GM18519 (cell line): ENCODE results near the gene TMEM141.
"Not testable (repeated sequence)": the region's sequence is repeated elsewhere in the genome, so short reads cannot be mapped to it uniquely, and the experiment has no call there.

Experiments used
- ATAC-seq: cut with Tn5 transposase; IDR thresholded peaks from one replicate; pipeline ENCODE4 v1.9.1; 2021; ENCODE audit warnings: mild to moderate bottlenecking, moderate library complexity; ENCODE audit not compliant: unreplicated experiment, low FRiP score

TMEM141 gene

DNA sequence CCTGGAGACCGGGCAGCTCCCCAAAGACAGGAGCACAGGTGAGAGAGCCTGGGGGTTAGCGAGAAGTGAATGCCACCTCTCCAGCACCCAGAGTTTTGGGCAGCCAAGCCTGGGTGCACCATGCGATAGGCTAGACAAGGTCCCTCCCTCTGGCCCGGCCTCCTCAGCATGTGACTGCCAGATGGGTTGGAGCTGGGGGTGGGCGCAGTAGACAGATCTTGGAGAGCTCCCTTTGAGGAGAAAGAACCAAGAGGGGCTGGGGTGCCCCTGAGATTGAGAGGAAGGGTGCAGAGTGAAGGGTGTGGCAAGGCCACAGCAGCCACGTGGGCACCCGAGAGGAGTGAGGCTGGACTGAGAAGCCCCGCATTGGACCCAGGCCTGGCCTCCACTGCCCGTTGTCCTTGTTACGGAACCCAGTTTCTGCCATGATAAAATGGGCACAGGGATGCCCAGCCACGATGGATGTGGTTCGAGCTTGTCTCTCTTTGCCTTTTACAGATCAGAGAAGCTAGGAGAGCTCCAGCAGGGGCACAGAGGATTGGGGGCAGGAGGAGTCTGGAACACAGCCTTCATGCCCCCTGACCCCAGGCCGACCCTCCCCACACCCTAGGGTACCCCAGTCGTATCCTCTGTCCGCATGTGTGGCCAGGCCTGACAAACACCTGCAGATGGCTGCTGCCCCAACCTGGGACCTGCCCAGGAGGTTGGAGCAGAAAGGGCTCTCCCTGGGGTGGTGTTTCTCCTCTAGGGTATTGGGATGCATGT lies 1.4 kb downstream of the TMEM141 start:
- no peak for ATAC-seq

DNA sequence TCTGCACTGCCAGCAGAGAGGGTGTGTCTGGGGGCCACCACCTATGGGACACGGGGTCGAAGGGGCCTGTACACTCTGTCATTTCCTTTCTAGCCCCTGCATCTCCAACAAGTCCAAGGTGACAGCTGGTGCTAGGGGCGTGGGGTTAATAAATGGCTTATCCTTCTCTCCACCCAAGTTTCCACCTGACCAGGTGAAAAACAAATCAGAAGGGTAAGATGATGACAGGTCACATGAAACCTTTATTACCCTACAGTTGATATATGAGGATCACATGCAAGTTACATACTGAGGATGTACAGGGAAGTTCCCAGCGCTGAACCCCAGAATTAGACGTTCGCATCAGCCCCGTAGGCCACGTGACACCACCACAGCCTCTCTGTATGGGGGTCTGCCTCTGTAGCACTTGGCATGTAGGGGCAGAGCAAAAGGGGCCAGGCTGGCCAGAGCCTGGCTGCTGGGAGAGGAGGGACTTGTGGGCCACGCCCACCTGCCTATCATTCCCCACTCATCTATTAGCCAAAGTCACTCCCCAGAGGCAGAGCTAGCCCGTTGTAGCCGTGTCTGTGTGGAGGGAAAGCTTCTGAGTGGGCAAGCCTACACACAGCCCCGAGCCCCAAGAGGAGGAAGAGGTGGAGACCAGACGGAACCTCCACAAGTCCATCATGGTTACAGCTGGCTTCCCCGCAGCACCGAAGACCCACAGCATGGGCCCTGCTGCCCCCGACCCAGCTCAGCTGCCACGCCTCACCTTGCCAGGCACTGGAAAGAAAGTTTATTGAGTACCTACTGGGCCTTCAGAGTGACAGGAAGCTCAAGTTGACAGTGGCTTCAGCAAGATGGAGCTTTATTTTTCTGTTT lies 2.2 kb downstream of the TMEM141 start:
- no peak for ATAC-seq

DNA sequence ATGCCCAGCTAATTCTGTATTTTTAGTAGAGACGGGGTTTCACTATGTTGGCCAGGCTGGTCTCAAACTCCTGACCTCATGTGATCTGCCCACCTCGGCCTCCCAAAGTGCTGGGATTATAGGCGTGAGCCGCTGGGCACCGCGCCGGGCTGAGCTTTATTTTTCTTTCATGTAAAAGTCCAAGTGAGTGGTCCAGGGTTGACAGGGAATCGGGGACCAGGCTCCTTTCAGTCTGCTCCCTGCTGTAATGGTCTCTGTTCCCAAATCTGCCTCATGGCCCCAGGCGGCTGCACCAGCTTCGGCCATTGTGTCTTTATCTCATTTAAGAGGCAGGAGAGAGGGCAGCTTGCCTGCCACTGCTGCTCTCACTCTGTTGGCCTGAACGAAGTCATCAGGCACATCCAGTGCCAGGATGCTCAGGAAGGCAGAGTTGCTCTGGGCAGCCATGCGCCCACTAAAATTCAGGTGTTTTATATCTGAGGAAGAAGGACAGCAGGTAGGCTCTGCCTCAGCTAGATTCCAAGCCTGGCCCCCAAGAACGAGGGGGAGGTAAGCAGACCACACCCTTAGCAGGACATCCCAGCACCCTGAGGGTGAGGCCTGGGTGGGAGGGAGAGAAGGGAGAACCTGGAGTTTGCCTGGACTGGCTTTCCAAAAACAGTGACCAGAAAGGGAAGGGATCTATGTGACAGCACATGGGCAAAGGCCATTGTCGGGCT lies 3.3 kb downstream of the TMEM141 start:
- ATAC-seq = no peak

DNA sequence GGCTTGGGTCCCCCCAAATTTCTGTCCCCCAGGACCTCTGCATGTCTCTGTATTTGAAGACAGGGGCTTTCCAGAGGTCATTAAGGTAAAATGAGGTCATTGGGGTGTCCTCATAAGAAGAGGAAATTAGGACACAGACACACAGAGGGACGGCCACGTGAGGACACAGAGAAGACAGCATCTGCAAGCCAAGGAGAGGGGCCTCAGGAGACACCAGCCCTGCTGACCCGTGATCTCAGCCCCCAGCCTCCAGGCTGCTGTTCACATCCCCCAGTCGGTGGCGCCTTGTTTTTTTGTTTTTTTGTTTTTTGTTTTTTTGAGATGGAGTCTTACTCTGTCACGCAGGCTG lies 3.8 kb downstream of the TMEM141 start:
- ATAC-seq = no peak

DNA sequence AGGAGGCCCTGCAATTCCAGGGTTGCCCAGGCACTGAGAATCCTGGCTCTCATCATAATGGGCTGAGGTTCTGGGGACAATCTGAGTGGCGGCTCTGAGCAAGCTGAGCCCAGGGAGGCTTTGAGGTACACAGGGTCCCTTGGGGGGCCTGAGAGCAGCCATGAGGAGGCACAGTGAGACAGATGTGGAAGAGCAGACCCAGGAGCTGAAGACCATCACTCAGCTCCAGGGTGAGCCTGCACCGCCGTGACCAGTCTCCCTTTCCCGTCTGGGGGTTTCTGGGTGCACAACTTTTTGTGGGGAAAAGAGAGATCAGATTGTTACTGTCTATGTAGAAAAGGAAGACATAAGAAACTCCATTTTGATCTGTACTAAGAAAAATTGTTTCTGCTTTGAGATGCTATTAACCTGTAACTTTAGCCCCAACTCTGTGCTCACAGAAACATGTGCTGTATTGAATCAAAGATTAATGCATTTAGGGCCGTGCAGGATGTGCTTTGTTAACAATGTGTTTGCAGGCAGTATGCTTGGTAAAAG lies 5.2 kb downstream of the TMEM141 start, which contains the start of gene CCDC183:
CCDC183 (plus strand) TSS at position 101 of the 537 bp plus-strand sequence; CDS start at position 161, 60 bp downstream.
- no peak for ATAC-seq

DNA sequence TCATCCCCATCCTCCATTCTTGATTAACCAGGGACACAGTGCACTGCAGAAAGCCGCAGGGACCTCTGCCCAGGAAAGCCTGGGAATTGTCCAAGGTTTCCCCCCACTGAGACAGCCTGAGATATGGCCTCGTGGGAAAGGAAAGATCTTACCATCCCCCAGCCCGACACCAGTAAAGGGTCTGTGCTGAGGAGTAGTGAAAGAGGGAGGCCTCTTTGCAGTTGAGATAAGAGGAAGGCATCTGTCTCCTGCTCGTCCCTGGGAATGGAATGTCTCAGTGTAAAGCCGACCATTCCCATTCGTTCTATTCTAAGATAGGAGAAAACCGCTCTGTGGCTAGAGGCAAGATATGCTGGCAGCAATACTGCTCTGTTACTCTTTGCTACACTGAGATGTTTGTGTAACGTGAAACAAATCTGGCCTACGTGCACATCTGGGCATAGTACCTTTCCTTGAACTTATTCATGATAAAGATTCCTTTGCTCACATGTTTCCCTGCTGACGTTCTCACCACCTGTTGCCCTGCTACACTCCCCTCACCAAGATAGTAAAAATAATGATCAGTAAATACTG lies 5.7 kb downstream of the TMEM141 start:
- not testable (repeated sequence) for ATAC-seq

DNA sequence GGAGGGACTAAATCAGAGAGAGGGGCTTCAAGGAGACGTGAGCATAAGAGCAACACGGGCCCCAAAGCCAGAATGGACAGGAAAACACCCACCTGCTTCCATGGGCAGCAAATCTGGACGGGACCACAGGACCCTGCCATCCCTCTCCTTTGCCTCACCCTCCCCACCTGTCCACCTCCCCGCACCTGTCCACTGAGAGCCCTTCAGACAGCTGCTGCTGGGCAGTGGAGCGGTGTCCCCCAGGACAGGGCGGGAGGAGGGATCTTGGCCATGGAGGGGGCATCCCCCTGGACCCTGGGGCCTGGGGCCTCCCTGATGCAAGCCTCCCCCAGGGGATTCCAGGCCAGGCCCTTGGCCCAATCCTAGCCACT lies 7.5 kb downstream of the TMEM141 start:
- ATAC-seq = no peak

DNA sequence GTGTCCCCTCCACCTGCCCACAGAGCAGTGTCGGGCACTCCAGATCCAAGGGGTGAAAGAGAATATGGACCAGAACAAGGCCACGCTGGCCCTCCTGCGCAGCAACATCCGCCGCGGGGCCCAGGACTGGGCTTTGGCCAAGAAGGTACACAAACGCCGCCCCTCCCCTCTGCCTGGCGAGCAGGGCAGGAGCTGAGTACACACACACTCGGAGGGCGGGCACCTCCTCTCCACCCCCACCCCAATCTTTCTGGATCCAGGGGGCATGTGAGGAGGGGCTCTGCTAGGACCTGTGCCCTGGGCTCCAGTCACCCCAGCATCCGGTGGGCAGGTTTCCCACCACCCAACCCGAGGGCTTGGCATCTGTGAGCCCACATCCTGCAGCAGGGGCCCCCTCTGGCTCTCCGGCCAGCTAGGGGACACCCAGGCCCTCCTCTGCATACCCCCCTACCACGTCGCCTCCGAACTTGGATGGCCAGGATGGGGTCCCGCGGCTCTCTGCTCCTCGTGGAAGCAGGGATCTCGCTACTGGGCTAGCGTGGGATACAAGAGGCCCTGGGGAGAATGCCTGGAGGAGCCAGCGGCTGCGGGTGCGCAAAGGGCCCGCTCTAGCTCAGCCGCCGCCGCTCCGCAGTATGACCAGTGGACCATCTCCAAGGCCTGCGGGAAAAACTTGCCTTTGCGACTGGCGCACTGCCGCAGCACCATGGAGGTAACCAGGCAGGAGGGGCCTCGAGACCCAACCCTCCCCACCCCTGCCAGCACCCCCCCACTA lies 8.1 kb downstream of the TMEM141 start:
- no peak for ATAC-seq

DNA sequence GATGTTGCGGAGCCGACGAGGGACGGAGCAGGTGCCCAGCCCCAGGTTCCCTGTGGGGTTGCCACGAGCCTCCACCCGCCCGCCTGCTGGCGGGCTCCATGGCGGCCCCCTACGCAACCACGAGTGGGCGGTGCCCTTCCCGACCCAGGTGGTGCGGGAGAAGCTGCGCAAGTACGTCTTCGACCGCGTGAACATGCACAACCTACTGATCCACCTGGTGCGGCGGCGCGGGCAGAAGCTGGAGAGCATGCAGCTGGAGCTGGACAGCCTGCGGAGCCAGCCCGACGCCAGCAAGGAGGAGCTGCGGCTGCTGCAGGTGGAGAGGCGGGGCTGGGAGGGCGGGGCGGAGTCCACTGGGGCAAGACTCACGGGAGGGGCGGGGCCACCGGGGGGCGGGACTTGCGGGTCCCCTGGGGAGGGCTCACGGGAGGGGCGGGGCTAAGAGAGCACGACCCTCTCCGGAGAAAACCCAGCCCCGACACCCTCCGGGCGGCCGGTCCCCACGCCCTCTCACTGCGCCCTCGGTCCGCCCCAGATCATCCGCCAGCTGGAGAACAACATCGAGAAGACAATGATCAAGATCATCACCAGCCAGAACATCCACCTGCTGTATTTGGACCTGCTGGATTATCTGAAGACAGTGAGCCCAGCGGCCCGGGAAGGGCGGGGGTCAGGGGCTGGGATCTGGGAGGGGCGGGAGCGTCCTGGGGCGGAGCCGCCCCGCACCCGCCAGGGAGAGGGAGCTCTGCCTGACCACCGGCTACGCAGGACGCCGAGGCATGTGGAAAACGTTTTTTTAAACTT lies 8.9 kb downstream of the TMEM141 start:
- ATAC-seq = no peak

DNA sequence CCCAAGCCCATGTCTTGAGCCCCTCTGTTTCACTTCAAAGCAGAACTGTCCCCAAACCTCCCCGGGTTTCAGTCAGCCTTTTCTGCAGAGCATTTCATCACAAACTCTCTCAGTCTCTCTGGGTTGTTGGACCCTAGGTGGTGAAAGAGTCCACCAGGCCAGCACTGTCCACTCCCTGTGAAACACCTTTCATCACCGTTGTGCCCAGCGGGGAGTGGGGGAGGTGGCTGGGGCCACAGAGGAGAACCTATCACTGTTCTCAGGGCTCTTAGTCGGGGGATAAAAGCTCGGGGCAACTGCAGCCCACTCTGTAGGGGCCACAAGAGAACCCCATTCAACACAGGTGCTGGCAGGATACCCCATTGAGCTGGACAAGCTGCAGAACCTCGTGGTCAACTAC lies 11.2 kb downstream of the TMEM141 start:
- no peak for ATAC-seq

DNA sequence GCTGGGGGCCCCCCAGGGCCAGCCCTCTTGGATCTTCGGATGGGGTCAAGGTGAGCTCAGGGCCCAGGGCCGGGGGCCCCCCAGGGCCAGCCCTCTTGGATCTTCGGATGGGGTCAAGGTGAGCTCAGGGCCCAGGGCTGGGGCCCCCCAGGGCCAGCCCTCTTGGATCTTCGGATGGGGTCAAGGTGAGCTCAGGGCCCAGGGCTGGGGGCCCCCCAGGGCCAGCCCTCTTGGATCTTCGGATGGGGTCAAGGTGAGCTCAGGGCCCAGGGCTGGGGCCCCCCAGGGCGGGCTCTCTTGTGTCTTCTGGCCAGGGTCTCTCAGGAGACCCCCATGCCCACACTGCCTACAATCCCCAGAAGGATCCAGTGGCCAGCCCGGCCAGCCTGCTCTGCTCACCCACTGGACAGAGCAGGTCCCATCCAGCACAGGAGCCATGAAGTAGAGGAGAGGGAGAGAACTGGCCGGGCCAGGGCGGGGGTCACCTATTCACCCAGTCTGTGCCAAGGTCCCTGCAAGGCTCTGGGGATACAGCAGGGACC lies 11.9 kb downstream of the TMEM141 start:
- not testable (repeated sequence) for ATAC-seq

DNA sequence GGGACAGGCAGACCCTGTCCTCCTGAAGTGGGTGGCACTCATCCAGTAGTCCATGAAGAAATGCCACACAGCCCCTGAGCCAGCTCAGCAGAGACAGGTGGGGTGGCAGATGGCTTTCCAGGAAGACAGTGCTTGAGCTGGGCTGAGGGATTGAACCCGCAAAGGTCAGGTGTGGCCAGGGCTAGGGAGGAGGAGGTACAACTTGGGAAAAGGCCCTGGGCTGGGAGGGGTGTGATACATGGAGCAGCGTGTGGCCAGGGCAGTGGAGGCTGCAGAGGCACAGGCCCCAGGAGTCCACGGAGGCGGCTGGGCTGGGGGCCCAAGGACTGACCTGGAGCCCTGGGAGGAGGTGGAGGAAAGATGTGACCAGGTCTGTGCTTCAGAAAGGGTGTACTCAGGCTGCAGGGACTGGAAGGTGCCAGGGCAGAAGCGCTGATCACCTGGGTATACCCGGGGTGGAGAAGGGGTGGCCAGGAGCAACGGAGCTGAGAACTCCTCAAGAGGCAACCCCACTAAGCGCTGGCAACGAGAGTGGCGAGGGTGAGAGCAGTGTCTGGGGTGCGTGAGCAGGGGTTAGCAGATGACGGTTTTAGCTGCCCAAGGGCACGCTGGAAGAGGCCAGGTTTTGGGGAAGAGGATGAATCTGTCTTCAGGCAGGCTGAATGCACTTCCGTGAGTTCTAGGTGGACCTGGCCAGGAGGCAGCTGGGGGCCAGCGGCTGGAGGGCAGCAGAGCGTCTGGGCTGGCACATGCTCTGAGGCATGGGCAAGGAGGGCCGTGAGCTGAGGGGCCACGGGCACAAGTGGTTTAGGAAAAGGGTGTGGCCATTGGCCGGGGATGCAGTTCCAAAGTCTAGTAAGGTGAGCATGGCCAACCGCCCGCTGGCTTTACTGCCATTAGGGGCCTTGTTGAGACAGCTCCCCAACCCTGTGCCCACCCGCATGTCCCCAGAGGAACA lies 12.7 kb downstream of the TMEM141 start:
- ATAC-seq = no peak

DNA sequence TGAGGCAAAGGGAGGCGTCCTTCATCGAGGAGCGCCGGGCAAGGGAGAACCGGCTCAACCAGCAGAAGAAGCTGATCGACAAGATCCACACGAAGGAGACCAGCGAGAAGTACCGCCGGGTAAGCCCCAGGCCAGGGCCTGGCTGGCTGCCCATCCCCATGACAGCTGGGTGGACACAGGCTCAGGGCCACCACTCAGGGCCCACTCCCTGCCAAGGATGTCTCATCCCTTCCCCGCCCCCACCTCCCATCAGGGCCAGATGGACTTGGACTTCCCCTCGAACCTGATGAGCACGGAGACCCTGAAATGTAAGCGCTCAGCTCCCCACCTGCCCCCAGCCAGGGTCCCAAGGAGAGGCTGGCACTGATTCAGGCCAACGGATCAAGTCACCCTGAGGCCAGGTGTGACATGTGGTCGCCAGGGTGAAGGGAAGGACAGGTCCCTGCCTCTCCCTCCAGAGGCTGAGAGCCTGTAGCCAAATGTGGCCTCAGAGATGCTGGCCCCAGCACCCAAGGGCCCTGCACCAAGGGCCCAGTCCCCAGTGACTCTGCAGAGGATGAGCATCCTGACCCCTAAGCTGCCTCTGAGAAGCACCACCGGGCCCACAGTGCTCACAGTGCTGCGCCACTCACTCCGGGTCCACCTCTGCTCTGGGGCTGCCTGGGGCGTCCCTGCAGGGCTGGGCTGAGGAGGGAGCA lies 13.5 kb downstream of the TMEM141 start:
- no peak for ATAC-seq

DNA sequence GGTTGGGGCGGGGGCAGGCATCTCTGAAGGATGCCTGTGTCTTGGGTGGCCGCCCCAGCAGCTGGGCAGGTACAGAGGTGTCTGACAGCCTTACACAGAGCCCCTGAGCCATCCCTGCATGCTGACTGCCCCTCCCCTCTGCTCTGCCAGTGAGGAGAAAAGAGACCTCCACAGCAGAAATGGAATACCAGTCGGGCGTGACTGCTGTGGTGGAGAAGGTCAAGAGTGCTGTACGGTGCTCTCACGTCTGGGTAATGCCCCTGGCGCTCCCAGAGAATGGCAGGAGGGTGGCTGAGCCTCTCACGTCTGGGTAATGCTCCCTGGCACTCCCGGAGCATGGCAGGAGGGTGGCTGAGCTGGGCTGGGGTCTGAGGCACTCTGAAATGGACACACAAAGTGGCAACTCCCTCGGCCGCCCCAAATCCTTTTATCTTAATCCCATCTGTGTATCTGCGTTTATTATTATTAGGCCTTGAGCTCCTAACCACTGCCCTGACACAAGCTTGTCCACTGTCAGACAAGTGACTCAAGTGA lies 14.1 kb downstream of the TMEM141 start:
- ATAC-seq = no peak

DNA sequence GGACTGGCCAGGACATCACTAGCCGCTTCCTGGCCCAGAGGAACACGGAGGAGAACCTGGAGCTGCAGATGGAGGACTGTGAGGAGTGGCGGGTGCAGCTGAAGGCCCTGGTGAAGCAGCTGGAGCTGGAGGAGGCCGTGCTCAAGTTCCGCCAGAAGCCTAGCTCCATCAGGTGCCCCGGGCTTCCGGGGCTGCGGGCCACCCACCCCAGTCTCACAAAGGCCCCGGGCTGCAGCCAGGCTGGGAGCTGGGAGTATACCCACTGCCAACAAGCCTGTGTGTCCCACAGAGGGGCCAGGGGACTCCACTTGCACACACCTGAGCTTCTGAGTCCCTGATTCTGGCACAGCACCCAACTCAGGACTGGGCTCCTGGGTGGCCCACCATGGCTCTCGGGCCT lies 14.9 kb downstream of the TMEM141 start:
- ATAC-seq = no peak

DNA sequence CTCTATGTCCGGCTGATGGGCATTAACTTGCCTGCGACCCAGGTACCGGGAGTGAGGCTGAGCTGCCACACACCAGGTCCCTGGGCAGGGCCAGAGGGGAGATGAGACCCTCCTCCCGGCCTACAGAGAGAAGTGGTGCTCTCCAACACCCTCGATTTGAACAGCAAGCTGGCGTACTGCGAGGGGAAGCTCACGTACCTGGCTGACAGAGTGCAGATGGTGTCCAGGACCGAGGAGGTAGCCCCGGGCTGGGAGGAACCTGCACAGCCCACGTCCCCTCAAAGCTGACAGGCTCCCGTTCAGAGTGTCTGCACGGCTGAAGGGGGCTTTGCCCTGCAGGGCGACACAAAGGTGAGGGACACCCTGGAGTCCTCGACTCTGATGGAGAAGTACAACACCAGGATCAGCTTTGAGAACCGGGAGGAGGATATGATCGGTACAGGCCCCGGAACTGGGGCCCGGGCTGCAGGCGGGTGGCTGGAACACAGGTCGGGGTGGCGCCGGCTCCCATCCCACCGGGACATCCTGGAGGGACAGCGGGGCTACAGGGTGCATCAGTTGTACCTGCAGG lies 15.6 kb downstream of the TMEM141 start:
- no peak for ATAC-seq
